Skeletal muscle tissue (tissue), 4 donors: Measurements from ENCODE around the gene DSG2. TPM values are rescaled to one million over a fixed set of nuclear protein-coding genes. Genes with fewer than 3 reads are reported as not detected.
A peak's percentile ranks its signal among the peaks of the same experiment; 100 is the strongest.
"Not testable (repeated sequence)": the region's sequence is repeated elsewhere in the genome, so short reads cannot be mapped to it uniquely, and the experiment has no call there.

Source experiments
- H3K27ac ChIP-seq: one replicate; pipeline ENCODE4 v1.7.0; 2013; ENCODE audit warnings: mild to moderate bottlenecking, low read depth, low read length, inconsistent platforms
- H3K27me3 ChIP-seq, 3 donors: one replicate each; pipeline ENCODE4 v1.7.0; 2013; ENCODE audit warnings: low read length in 3 of 3; ENCODE audit not compliant: control insufficient read depth in 3 of 3, insufficient read depth in 3 of 3
- H3K36me3 ChIP-seq, 3 donors: one replicate each; pipeline ENCODE4 v1.7.0; 2013; ENCODE audit warnings: low read length in 3 of 3; ENCODE audit not compliant: control insufficient read depth in 3 of 3, insufficient read depth in 3 of 3
- H3K4me1 ChIP-seq, 3 donors: one replicate each; pipeline ENCODE4 v1.7.0; 2013; ENCODE audit warnings: low read length in 3 of 3, mild to moderate bottlenecking in 3 of 3; ENCODE audit not compliant: control insufficient read depth in 3 of 3, insufficient read depth in 3 of 3
- H3K4me3 ChIP-seq, 3 donors: one replicate each; pipeline ENCODE4 v1.7.0; 2013; ENCODE audit warnings: low read length in 3 of 3
- H3K9ac ChIP-seq, 3 donors: one replicate each; pipeline ENCODE4 v1.7.0; 2013; ENCODE audit warnings: low read length in 3 of 3, mild to moderate bottlenecking in 3 of 3, moderate library complexity in 2 of 3, low read depth in 1 of 3
- H3K9me3 ChIP-seq, 3 donors: one replicate each; pipeline ENCODE4 v1.7.0; 2013; ENCODE audit warnings: low read length in 3 of 3; ENCODE audit not compliant: control insufficient read depth in 3 of 3
- total RNA-seq: library from RNA; depleted of rRNA; stranded (reverse); fragments of >200 nt; gene quantifications from one replicate; pipeline ENCODE4 v1.2.3, GENCODE V29; 2014
- donor health status: Osteomylitis.

The DSG2 gene
- total RNA-seq, 1 donor from 2014 or later: 2.6 TPM

GRCh38 chr18:31487246-31488015 is 10.5 kb upstream of the DSG2 start:
- peaks cover 0 to 2% (median 0%) of the 10 kb centered on the region in 3 donors for H3K27me3 ChIP-seq
- no peak overlapping the region for H3K27ac ChIP-seq
- no peak overlapping the region for H3K4me3 ChIP-seq
- no peaks in the 10 kb centered on the region for H3K4me1 ChIP-seq
- no peaks in the 10 kb centered on the region for H3K36me3 ChIP-seq
- no peaks in the 10 kb centered on the region for H3K9me3 ChIP-seq
- no peak overlapping the region for H3K9ac ChIP-seq

GRCh38 chr18:31489311-31489710 is 8.7 kb upstream of the DSG2 start:
- Histone ChIP-seq H3K9me3 (no peaks in the 10 kb centered on the region), H3K27ac (no peak overlapping the region), H3K27me3 (peaks cover 0 to 2% (median 0%) of the 10 kb centered on the region in 3 donors), H3K9ac (no peak overlapping the region), H3K4me1 (no peaks in the 10 kb centered on the region), H3K36me3 (no peaks in the 10 kb centered on the region), H3K4me3 (no peak overlapping the region)

GRCh38 chr18:31490387-31490786 is 7.6 kb upstream of the DSG2 start:
- Histone ChIP-seq H3K36me3 (no peaks in the 10 kb centered on the region), H3K4me1 (no peaks in the 10 kb centered on the region), H3K9me3 (no peaks in the 10 kb centered on the region), H3K9ac (no peak overlapping the region), H3K4me3 (no peak overlapping the region), H3K27me3 (peaks cover 0 to 2% (median 0%) of the 10 kb centered on the region in 3 donors), H3K27ac (no peak overlapping the region)

- Histone ChIP-seq H3K4me3 (no peak overlapping the region), H3K9me3 (no peaks in the 10 kb centered on the region), H3K27ac (no peak overlapping the region), H3K9ac (no peak overlapping the region), H3K36me3 (no peaks in the 10 kb centered on the region), H3K27me3 (peaks cover 0 to 2% (median 0%) of the 10 kb centered on the region in 3 donors), H3K4me1 (no peaks in the 10 kb centered on the region)
These were observed 7.1 kb upstream of the DSG2 start for GRCh38 chr18:31490833-31491232.

GRCh38 chr18:31491586-31491985 is 6.4 kb upstream of the DSG2 start:
- Histone ChIP-seq H3K4me1 (no peaks in the 10 kb centered on the region), H3K27me3 (peaks cover 0 to under 1% (median 0%) of the 10 kb centered on the region in 3 donors), H3K4me3 (no peak overlapping the region), H3K9me3 (no peaks in the 10 kb centered on the region), H3K9ac (no peak overlapping the region), H3K27ac (no peak overlapping the region), H3K36me3 (no peaks in the 10 kb centered on the region)

- Histone ChIP-seq H3K9me3 (no peaks in the 10 kb centered on the region), H3K4me1 (no peaks in the 10 kb centered on the region), H3K27me3 (no peaks in the 10 kb centered on the region), H3K27ac (no peak overlapping the region), H3K4me3 (no peak overlapping the region), H3K36me3 (no peaks in the 10 kb centered on the region), H3K9ac (no peak overlapping the region)
These were observed 5.3 kb upstream of the DSG2 start for GRCh38 chr18:31492671-31493070.

- H3K36me3 ChIP-seq: no peaks in the 10 kb centered on the region
- H3K27me3 ChIP-seq: no peaks in the 10 kb centered on the region
- no peak overlapping the region for H3K9ac ChIP-seq
- H3K27ac ChIP-seq: no peak overlapping the region
- H3K9me3 ChIP-seq: no peaks in the 10 kb centered on the region
- H3K4me3 ChIP-seq: no peak overlapping the region
- H3K4me1 ChIP-seq: peaks cover 0 to 1% (median under 1%) of the 10 kb centered on the region in 3 donors
These were observed 4.8 kb upstream of the DSG2 start for GRCh38 chr18:31493171-31493570.

- Histone ChIP-seq H3K4me1 (peaks cover 3 to 5% (median 3%) of the 10 kb centered on the region in 3 donors), H3K27ac (no peak overlapping the region), H3K27me3 (peaks cover 0 to 4% (median 2%) of the 10 kb centered on the region in 3 donors), H3K4me3 (no peak overlapping the region), H3K9me3 (no peaks in the 10 kb centered on the region), H3K36me3 (no peaks in the 10 kb centered on the region), H3K9ac (no peak overlapping the region)
These were observed 4.0 kb upstream of the DSG2 start for GRCh38 chr18:31493941-31494340.

- not testable (repeated sequence) for H3K4me3 ChIP-seq, H3K9ac ChIP-seq, H3K27ac ChIP-seq, H3K36me3 ChIP-seq, H3K9me3 ChIP-seq, H3K4me1 ChIP-seq
- H3K27me3 ChIP-seq: peaks cover 0 to 12% (median 5%) of the 10 kb centered on the region in 3 donors
These were observed 3.2 kb upstream of the DSG2 start for GRCh38 chr18:31494705-31495244.

GRCh38 chr18:31497404-31497835 is 557 bp upstream of the DSG2 start:
- H3K36me3 ChIP-seq: no peaks in the 10 kb centered on the region
- no peak overlapping the region for H3K9ac ChIP-seq
- no peak overlapping the region for H3K27ac ChIP-seq
- peak overlapping the region in 1 of 3 donors; percentile 72 for H3K4me3 ChIP-seq
- no peaks in the 10 kb centered on the region for H3K9me3 ChIP-seq
- H3K4me1 ChIP-seq: peaks cover 3 to 5% (median 3%) of the 10 kb centered on the region in 3 donors
- peaks cover 5 to 20% (median 12%) of the 10 kb centered on the region in 3 donors for H3K27me3 ChIP-seq
